Erythroblast (primary cell): Measurements from ENCODE around the gene MTSS2.

Experiments used
- DNase-seq, 2 experiments: peaks; one replicate each; lab custom pipeline; 2025; lab: John Stamatoyannopoulos, UW
- GATA1 ChIP-seq: IDR thresholded peaks from 2 replicates; pipeline ENCODE4 v1.6.1; 2011; ENCODE audit warnings: low read depth, mild to moderate bottlenecking, control low read depth, low read length, moderate library complexity
- POLR2A ChIP-seq: IDR thresholded peaks from 2 replicates; pipeline ENCODE4 v1.6.1; 2011; ENCODE audit warnings: mild to moderate bottlenecking, low read length

Gene MTSS2

GRCh38 chr16:70683146-70683944, 2.5 kb downstream of the MTSS2 start:
- TF ChIP-seq GATA1 (no peak), POLR2A (no peak)
- DNase-seq = no peak

GRCh38 chr16:70682239-70683145, 3.4 kb downstream of the MTSS2 start:
- no peak for TF ChIP-seq GATA1
- no peak for TF ChIP-seq POLR2A
- DNase-seq = no peak

GRCh38 chr16:70681382-70682238, 4.2 kb downstream of the MTSS2 start:
- no peak for TF ChIP-seq POLR2A
- TF ChIP-seq GATA1 = no peak
- DNase-seq = no peak

GRCh38 chr16:70680495-70681381, 5.1 kb downstream of the MTSS2 start:
- DNase-seq = no peak
- TF ChIP-seq GATA1 = no peak
- TF ChIP-seq POLR2A = no peak

GRCh38 chr16:70679671-70680494, 6.0 kb downstream of the MTSS2 start:
- peak; percentile 46 to 61 for DNase-seq

GRCh38 chr16:70678898-70679670, 6.8 kb downstream of the MTSS2 start:
- TF ChIP-seq POLR2A = no peak
- TF ChIP-seq GATA1 = no peak
- DNase-seq = no peak

More at GRCh38 chr16:70679671-70680494, 6.0 kb downstream of the MTSS2 start:
- TF ChIP-seq GATA1 = no peak
- no peak for TF ChIP-seq POLR2A

GRCh38 chr16:70678121-70678897, 7.5 kb downstream of the MTSS2 start:
- TF ChIP-seq GATA1 (no peak), POLR2A (no peak)
- DNase-seq = no peak

GRCh38 chr16:70677499-70678120, 8.2 kb downstream of the MTSS2 start:
- TF ChIP-seq POLR2A (no peak), GATA1 (no peak)

GRCh38 chr16:70676675-70677498, 9.0 kb downstream of the MTSS2 start:
- no peak for DNase-seq
- TF ChIP-seq GATA1 (no peak), POLR2A (no peak)

More at GRCh38 chr16:70677499-70678120, 8.2 kb downstream of the MTSS2 start:
- no peak for DNase-seq
